ENCODE data around the gene GLRX2.
"Not testable (repeated sequence)": the region's sequence is repeated elsewhere in the genome, so short reads cannot be mapped to it uniquely, and the experiment has no call there.

Gene GLRX2, protein sequence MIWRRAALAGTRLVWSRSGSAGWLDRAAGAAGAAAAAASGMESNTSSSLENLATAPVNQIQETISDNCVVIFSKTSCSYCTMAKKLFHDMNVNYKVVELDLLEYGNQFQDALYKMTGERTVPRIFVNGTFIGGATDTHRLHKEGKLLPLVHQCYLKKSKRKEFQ

GRCh38 chr1:193104907-193105820, at the start of gene GLRX2:
TSS of gene GLRX2 (minus strand) at chr1:193105414. CDS start at chr1:193105382, 32 bp downstream.
- DNase-seq = peak; percentile 11 to 47 (median 35)

DNA sequence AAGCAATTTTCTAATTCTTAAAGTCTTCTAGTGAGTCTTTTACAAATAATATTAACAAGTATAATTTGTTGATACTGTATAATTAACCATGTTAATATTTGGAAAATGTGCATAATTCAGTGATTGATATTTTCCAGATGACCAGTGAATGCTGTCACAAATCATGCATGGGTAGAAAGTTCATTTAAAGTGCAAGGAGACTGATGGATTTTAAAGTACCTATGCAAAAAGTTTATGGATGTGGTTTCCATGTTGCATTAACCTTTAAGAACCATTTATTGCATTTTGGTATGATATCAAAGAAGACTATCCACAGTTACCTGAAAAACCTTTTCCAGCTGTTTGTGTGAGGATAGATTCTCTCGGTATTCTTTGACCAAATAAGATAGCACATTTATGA, 39.8 kb upstream of the GLRX2 start:
- DNase-seq = no peak

GRCh38 chr1:193144361-193144938, 39.2 kb upstream of the GLRX2 start:
- no peak for DNase-seq

- DNase-seq = no peak
These were observed 38.1 kb upstream of the GLRX2 start for GRCh38 chr1:193143285-193143684.

GRCh38 chr1:193142409-193142808, 37.2 kb upstream of the GLRX2 start:
- no peak for DNase-seq

DNA sequence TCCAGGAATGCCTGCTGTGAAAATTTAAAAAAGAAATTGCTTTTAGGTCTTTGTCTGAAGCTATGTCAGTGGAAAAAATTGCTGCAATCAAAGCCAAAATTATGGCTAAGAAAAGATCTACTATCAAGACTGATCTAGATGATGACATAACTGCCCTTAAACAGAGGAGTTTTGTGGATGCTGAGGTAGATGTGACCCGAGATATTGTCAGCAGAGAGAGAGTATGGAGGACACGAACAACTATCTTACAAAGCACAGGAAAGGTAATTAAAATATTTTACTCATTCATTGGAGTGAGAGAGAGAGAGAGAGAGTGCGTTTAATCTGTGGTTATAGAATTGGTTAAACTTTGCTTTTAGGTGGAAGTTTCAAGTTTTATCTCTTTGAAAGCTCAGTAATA, 36.6 kb upstream of the GLRX2 start:
- DNase-seq = no peak

GRCh38 chr1:193140254-193140653, 35.0 kb upstream of the GLRX2 start:
- no peak for DNase-seq

- no peak for DNase-seq
These were observed 26.1 kb upstream of the GLRX2 start for GRCh38 chr1:193131266-193131860.

- no peak for DNase-seq
These were observed 20.2 kb upstream of the GLRX2 start for GRCh38 chr1:193125369-193125768.

DNA sequence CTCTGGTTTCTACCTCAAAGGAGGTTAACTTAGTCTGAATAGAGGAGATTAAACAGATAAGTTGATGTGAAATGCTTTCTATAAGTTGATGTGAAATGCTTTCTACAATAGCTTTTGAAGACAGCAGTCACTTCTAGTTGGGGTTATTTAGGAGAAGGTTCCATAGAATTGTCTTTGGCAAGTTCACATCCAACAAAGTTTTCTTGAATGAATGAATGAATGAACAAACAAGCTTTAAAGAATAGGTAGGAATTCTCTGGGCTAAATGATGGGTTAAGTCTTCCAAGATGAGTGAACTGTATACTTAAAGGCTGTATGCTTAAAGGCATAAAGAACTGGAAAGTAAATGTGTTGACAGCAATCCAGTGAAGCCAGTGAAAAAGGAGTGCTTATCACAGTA, 18.5 kb upstream of the GLRX2 start:
- no peak for DNase-seq

DNA sequence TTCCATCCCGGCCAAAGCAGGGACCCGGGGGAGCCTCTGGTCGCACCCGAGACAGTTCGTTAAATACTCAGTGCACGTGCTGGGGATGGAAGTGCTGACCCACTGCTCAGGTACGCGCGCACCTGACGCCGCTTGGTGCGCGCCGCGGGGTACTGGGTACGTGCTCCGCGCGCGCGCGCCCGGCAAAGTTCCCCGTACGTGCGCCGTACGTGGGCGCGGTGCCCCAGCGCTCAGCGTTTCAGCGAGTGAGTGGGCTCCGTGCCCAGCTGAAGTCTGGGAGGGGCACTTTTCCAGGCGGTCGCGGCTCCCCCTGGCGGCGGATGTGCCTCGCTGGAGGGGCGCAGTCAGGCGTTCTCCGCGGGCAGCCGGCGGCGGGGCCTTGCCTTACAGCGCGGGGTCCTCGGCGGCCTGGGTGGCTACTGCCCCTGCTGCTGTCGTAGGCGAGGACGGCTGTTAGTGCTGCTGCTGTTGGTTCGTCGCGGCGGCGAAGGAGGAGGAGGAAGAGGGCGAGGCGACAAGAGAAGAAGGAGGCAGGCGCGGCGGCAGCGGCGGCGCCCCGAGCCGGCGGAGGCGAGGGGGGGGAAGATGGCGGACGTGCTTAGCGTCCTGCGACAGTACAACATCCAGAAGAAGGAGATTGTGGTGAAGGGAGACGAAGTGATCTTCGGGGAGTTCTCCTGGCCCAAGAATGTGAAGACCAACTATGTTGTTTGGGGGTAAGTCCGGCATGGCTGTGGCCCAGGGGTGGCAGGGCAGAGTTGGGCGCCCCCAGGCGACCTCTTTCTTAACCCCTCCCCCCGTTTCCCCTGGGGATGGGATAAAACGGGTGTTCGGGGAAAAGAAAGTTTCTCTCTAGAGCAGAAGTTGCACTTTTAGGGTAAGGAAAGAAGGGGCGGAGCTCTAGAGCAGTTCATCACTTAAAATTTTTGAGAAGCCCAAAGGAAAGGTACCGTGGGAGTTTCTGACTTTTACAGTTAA, 16.7 kb upstream of the GLRX2 start, which contains the start of gene CDC73:
TSS of gene CDC73 (plus strand) at position 416 of the 978 bp plus-strand sequence. CDS start at position 586, 170 bp downstream.
- peak; percentile 99 for DNase-seq

DNA sequence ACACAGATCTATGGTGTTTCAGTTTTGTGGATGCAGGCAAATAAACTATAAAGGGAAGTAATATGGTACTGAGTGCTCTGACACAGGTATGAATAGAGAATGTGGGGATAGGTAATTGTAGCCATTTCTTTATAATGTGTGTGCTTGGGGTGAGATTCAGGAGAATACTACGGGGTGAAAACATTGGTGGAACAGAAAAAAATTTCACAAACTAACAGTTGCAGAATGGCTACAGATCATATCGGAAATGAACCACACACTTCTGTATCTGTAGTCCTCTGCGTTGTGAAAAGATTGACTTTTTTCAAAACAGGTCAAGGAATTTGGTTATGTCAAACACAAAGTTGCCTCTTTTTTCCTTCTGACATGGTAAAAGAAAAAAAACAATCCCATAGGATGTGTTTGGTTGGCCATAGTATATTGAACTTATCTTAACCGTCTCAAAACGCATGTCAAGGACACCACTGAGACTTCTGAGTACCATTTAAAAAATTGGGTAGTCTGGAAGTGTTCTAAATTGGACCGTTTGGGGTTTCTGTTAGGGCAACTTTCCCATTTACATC, 15.5 kb upstream of the GLRX2 start:
- DNase-seq = no peak

GRCh38 chr1:193118803-193119730, 13.9 kb upstream of the GLRX2 start:
- no peak for DNase-seq

GRCh38 chr1:193118194-193118593, 13.0 kb upstream of the GLRX2 start:
- DNase-seq = no peak

- DNase-seq = not testable (repeated sequence)
These were observed 12.0 kb upstream of the GLRX2 start for GRCh38 chr1:193117167-193117566.

- DNase-seq = no peak
These were observed 10.5 kb upstream of the GLRX2 start for GRCh38 chr1:193115629-193116227.

DNA sequence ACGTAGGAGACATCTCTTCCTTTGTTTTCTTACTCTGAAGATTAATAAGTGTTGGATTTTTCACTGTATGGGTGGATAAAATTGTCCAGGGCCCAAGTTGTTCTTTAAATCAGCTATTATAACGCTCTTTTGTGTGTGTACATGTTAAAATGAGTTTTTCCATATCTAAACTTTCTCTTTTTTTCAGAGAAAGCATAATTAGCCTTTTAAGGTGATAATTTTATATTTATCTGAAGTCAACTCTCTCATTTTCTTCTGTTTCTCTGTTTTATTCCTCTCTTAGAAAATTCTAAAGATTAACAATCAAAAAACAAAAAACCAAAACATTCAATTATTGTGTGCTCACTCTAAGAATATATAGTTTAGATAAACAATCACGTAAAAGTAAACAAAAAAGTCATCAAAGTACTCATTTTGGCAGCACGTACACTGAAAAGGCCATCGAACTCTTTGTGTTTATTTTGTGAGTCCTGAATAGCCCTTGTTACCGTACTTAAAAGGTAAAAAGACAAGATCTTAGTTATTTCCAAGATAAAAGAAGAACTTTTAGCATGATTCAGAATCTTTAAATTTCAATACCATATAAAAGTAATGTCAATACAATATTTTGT, 9.4 kb upstream of the GLRX2 start:
- DNase-seq = no peak

DNA sequence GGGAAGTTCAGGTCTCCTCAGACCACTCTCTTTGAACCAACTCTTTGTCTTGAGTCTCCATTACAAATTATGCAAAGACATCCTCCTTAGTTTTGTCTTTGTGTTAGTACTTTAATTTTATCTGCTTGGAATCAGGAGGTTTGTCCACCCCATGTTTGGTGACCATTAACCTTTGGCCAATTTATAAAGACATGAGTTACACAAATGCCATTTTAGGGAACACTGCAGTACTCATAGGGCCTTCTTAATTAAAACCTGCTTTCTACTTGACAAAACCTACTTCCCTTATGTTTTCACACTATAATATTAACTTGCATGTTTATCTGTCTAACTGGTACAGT, 8.7 kb upstream of the GLRX2 start:
- no peak for DNase-seq

DNA sequence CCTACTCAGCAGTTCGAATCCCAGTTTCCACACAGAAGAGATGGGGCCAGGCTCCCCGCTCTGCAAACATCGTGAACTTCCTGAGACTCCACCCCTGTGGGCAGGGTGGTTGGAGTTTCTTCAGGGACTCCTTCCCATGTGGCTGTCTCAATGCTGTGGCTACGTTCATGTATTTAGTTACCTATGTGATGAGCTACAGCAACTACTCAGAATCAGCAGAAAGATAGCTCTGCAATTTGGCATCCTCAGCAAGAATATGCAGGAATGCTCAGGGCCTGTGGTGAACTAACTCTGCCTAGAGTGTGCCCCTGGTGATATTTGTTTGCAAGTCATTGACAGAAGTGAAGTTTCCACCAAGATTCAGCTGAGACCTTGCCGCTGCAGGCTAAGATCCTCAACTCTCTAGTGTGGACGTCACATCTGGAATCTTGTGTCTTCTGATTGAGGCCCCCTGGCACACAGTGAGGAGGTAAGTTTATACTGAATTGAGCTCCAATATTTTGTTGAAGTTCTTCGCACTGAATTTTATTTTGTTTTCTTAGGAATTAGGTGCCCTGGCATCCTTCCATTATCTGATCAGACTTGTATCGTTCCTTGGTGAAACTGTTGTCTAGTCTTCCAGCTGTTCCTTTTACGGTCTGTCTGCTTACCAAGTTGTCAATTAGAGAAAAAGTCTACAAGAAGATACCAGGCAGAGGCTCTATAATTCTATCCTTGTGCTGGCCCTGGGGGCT, 8.2 kb upstream of the GLRX2 start:
- DNase-seq = no peak

Data from activated naive CD4-positive, alpha-beta T cell (primary cell).